Neural progenitor cell (in vitro differentiated cells): ENCODE results near the gene C11orf21.

ENCODE experiments used
- CTCF ChIP-seq: fragments of 200-600 bp; sonication (generic); IDR thresholded peaks from 2 replicates; pipeline ENCODE4 v1.5.1; 2017; ENCODE audit warnings: antibody characterized with exemption, mild to moderate bottlenecking
- EZH2 ChIP-seq: fragments of 200-600 bp; sonication (generic); IDR thresholded peaks from 2 replicates; pipeline ENCODE4 v1.6.1; 2017; ENCODE audit warnings: antibody characterized with exemption, mild to moderate bottlenecking, moderate library complexity
- EZH2phosphoT487 ChIP-seq: fragments of 200-600 bp; sonication (generic); IDR thresholded peaks from 2 replicates; pipeline ENCODE4 v1.6.1; 2017; ENCODE audit warnings: antibody characterized with exemption

- TF ChIP-seq CTCF (no peak), EZH2 (no peak), EZH2phosphoT487 (no peak)
Measured at GRCh38 chr11:2277933-2278523, 23.7 kb downstream of the C11orf21 start.
